ENCODE data around the gene PERCC1. TPM values are rescaled to one million over a fixed set of nuclear protein-coding genes. Genes with fewer than 3 reads are reported as not detected.

PERCC1 gene
- total RNA-seq, 4 donors from 2014 or later = 1.3 TPM; not detected in 3

DNA sequence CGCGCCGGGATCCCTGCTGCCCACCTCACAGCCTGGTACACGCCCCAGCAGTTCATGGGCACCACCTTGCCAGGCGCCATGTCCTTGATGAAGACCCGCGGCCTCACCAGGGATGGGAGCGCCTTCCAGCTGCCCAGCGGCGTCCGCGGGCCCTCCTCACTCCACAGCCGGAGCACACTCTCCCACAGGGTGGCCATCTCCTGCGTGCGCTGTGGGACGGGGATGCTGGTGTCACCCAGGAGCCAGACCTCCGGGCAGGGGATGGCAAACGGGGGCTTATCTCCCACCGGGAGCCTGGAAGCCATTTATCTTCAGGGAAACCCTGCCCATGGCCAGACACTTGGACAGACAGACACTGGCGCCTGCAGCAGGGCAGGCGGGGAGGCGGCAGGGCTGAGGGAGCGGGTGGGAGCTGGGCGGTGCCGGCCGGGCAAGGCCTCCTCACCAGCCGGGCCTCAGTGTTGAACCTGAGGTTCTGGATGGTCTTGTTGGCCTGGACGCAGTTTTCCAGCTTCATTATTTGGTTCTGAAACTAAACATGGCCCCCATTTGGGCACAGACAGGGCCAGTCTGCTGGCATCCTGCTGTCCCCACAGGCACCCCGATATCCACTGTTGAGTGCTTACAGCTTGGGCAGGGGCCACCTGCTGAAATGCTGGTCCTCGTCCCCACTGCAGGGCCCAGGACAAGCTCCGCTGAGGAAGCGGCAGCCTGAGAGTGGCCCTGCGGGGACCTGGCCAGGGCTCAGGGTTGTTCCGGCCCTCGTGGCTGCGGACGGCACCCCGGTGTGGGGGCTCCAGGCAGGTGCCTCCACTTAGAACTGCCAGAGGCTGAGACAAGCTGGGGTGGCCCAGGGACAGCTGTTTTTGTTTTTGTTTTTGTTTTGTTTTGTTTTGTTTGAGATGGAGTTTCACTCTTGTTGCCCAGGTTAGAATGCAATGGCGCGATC, 4.0 kb downstream of the PERCC1 start:
- TF ChIP-seq CTCF (IDR thresholded peaks at IDR 0.05) = no peak
- no peak for TF ChIP-seq EP300 (IDR thresholded peaks at IDR 0.05)
- TF ChIP-seq POLR2A (IDR thresholded peaks at IDR 0.05) = no peak
- TF ChIP-seq POLR2AphosphoS5 (IDR thresholded peaks at IDR 0.05) = no peak
- 96% methylated on average over 12 of the region's 40 CpGs for WGBS
- H3K27me3 ChIP-seq = no peaks in the 10 kb centered on the region
- no peaks in the 10 kb centered on the region for H3K9me3 ChIP-seq
- H3K4me3 ChIP-seq = no peak overlapping the region
- no peak overlapping the region for H3K27ac ChIP-seq
- no peak for DNase-seq (ENCODE audit: low spot score in 2 of 2)
- H3K36me3 ChIP-seq = no peaks in the 10 kb centered on the region
- H3K4me1 ChIP-seq = no peaks in the 10 kb centered on the region

GRCh38 chr16:1435921-1436697, 5.2 kb downstream of the PERCC1 start:
- Histone ChIP-seq H3K4me3 (no peak overlapping the region), H3K27me3 (no peaks in the 10 kb centered on the region), H3K9me3 (no peaks in the 10 kb centered on the region), H3K4me1 (no peaks in the 10 kb centered on the region), H3K36me3 (no peaks in the 10 kb centered on the region), H3K27ac (no peak overlapping the region)
- no peak for TF ChIP-seq EP300 (IDR thresholded peaks at IDR 0.05)
- TF ChIP-seq POLR2AphosphoS5 (IDR thresholded peaks at IDR 0.05) = no peak
- TF ChIP-seq CTCF (IDR thresholded peaks at IDR 0.05) = no peak
- TF ChIP-seq POLR2A (IDR thresholded peaks at IDR 0.05) = no peak
- no peak for DNase-seq (ENCODE audit: low spot score in 2 of 2)
- 89% methylated on average over 17 of the region's 32 CpGs for WGBS

- DNase-seq (ENCODE audit: low spot score in 2 of 2) = no peak
- Histone ChIP-seq H3K27me3 (no peaks in the 10 kb centered on the region), H3K9me3 (no peaks in the 10 kb centered on the region), H3K36me3 (no peaks in the 10 kb centered on the region), H3K27ac (no peak overlapping the region), H3K4me1 (no peaks in the 10 kb centered on the region), H3K4me3 (no peak overlapping the region)
- 89% methylated on average over 47 of the region's 47 CpGs for WGBS
- no peak for TF ChIP-seq POLR2A (IDR thresholded peaks at IDR 0.05)
- no peak for TF ChIP-seq POLR2AphosphoS5 (IDR thresholded peaks at IDR 0.05)
- no peak for TF ChIP-seq EP300 (IDR thresholded peaks at IDR 0.05)
- no peak for TF ChIP-seq CTCF (IDR thresholded peaks at IDR 0.05)
Observed at GRCh38 chr16:1436731-1437355, 6.0 kb downstream of the PERCC1 start.

GRCh38 chr16:1437606-1438005, 6.7 kb downstream of the PERCC1 start:
- Histone ChIP-seq H3K27me3 (no peaks in the 10 kb centered on the region), H3K9me3 (no peaks in the 10 kb centered on the region), H3K4me1 (no peaks in the 10 kb centered on the region), H3K4me3 (no peak overlapping the region), H3K27ac (no peak overlapping the region), H3K36me3 (no peaks in the 10 kb centered on the region)
- 81% methylated on average over 3 of the region's 22 CpGs for WGBS
- TF ChIP-seq POLR2A (IDR thresholded peaks at IDR 0.05) (no peak), EP300 (IDR thresholded peaks at IDR 0.05) (no peak), CTCF (IDR thresholded peaks at IDR 0.05) (no peak), POLR2AphosphoS5 (IDR thresholded peaks at IDR 0.05) (no peak)
- no peak for DNase-seq (ENCODE audit: low spot score in 2 of 2)

All from suprapubic skin (tissue), 4 donors.